Upper lobe of left lung (tissue), 6 donors: ENCODE measurements around the gene UBE2N. TPM values are rescaled to one million over a fixed set of nuclear protein-coding genes. Genes with fewer than 3 reads are reported as not detected.
"Not testable (repeated sequence)": the region's sequence is repeated elsewhere in the genome, so short reads cannot be mapped to it uniquely, and the experiment has no call there.

Source experiments
- ATAC-seq, 2 donors: fragments of 200-7000 bp; cut with Tn5 transposase; one replicate each; pipeline ENCODE4 v1.9.1; 2022; ENCODE audit warnings: mild to moderate bottlenecking in 2 of 2, moderate library complexity in 2 of 2; ENCODE audit not compliant: low FRiP score in 2 of 2
- DNase-seq, 2 donors: peaks; one replicate each; pipeline ENCODE4 v3.0.0-alpha.2; 2019 to 2020
- H3K27ac ChIP-seq, 4 donors: fragments of 200-600 bp; sonication (generic); one replicate each; pipeline ENCODE4 v1.5.1; 2016 to 2019
- H3K27me3 ChIP-seq, 4 donors: fragments of 200-600 bp; sonication (generic); one replicate each; pipeline ENCODE4 v1.5.1; 2017 to 2019
- H3K36me3 ChIP-seq, 4 donors: fragments of 200-600 bp; sonication (generic); one replicate each; pipeline ENCODE4 v1.5.1; 2016 to 2019
- H3K4me1 ChIP-seq, 4 donors: fragments of 200-600 bp; sonication (generic); one replicate each; pipeline ENCODE4 v1.5.1; 2018 to 2019
- H3K4me3 ChIP-seq, 4 donors: fragments of 200-600 bp; sonication (generic); one replicate each; pipeline ENCODE4 v1.5.1; 2017 to 2019; ENCODE audit warnings: mild to moderate bottlenecking in 2 of 4, moderate library complexity in 1 of 4
- H3K9me3 ChIP-seq, 4 donors: fragments of 200-600 bp; sonication (generic); one replicate each; pipeline ENCODE4 v1.5.1; 2018 to 2019
- CTCF ChIP-seq, 6 experiments: fragments of 450-650 bp in 4 of 6; fragments of 200-600 bp in 2 of 6; sonication (generic) in 2 of 6; IDR thresholded peaks; one replicate each; pipeline ENCODE4 v1.5.1; 2016 to 2019; ENCODE audit warnings: antibody characterized with exemption in 6 of 6
- EP300 ChIP-seq, 4 donors: sonication (generic); formaldehyde crosslinking; IDR thresholded peaks; one replicate each; pipeline ENCODE4 v1.5.1; 2017; ENCODE audit warnings: antibody characterized with exemption in 4 of 4, control low read depth in 2 of 4
- POLR2A ChIP-seq, 4 donors: fragments of 450-650 bp; IDR thresholded peaks; one replicate each; pipeline ENCODE4 v1.5.1; 2016 to 2017; ENCODE audit warnings: antibody characterized with exemption in 4 of 4, mild to moderate bottlenecking in 2 of 4
- POLR2AphosphoS5 ChIP-seq, 2 donors: sonication (generic); formaldehyde crosslinking; IDR thresholded peaks; one replicate each; pipeline ENCODE4 v1.5.1; 2017; ENCODE audit warnings: antibody characterized with exemption in 2 of 2
- WGBS, 2 donors: methylation state at CpG; one replicate each; pipeline ENCODE4 v1.1.5; 2017 to 2018; 5-methylcytosine and 5-hydroxymethylcytosine counted together
- total RNA-seq, 6 donors: library from RNA; depleted of rRNA in 4 of 6; stranded (reverse); fragments of >200 nt in 4 of 6; gene quantifications; one replicate each; pipeline versions ENCODE4 v1.1.0 to v1.2.1, GENCODE V29; 2016 to 2021
- donor health status: DM: no; HTN: no; CAD: no; lungs with moderate emphysema.
- donor health status: DM: no; HTN: yes; CAD: no; lungs with severe emphysema.

The UBE2N gene
- total RNA-seq, 6 donors from 2014 or later = 10.0 to 78.1 (median 46.3) TPM

GRCh38 chr12:93378998-93379325, 62.8 kb downstream of the UBE2N start:
- no peaks in the 10 kb centered on the region for H3K36me3 ChIP-seq
- H3K27ac ChIP-seq = peak overlapping the region; percentile 94 to 98 (median 96)
- DNase-seq (no peak), ATAC-seq (no peak)
- no peaks in the 10 kb centered on the region for H3K9me3 ChIP-seq
- WGBS, 2 donors = 0 to 1% methylated on average over 4 of the region's 4 CpGs
- H3K4me1 ChIP-seq = peaks cover 33 to 55% (median 46%) of the 10 kb centered on the region in 4 donors
- peak overlapping the region; percentile 81 to 95 (median 88) for H3K4me3 ChIP-seq
- H3K27me3 ChIP-seq = no peaks in the 10 kb centered on the region
- TF ChIP-seq CTCF (IDR thresholded peaks at IDR 0.05) = no peak
- no peak for TF ChIP-seq POLR2A (IDR thresholded peaks at IDR 0.05)
- no peak for TF ChIP-seq POLR2AphosphoS5 (IDR thresholded peaks at IDR 0.05)
- no peak for TF ChIP-seq EP300 (IDR thresholded peaks at IDR 0.05)

- Histone ChIP-seq H3K4me1 (peaks cover 33 to 52% (median 43%) of the 10 kb centered on the region in 4 donors), H3K4me3 (peak overlapping the region; percentile 81 to 95 (median 88)), H3K27ac (peak overlapping the region; percentile 94 to 98 (median 96))
- ATAC-seq (peak; percentile 43 to 59), DNase-seq (peak; percentile 59 to 90)
- H3K36me3 ChIP-seq, H3K9me3 ChIP-seq, H3K27me3 ChIP-seq: not testable (repeated sequence)
- WGBS, 2 donors = 0% methylated on average over 32 to 35 of the region's 64 CpGs
- TF ChIP-seq POLR2AphosphoS5 (IDR thresholded peaks at IDR 0.05) (peak; percentile 11 to 41), CTCF (IDR thresholded peaks at IDR 0.05) (peak in 2 of 6 experiments; percentile 3 to 10), POLR2A (IDR thresholded peaks at IDR 0.05) (peak in 1 of 4 donors; percentile 64)
Measured at GRCh38 chr12:93378196-93378997, 63.4 kb downstream of the UBE2N start.

- H3K9me3 ChIP-seq = no peaks in the 10 kb centered on the region
- H3K36me3 ChIP-seq = no peaks in the 10 kb centered on the region
- DNase-seq = peak; percentile 96 to 100
- WGBS, 2 donors = 9 to 17% methylated on average over 14 to 27 of the region's 79 CpGs
- TF ChIP-seq CTCF (IDR thresholded peaks at IDR 0.05) = peak in 1 of 6 experiments; percentile 17
- TF ChIP-seq POLR2A (IDR thresholded peaks at IDR 0.05) = peak in 3 of 4 donors; percentile 85 to 94 (median 91)
- TF ChIP-seq EP300 (IDR thresholded peaks at IDR 0.05) = peak in 1 of 4 donors; percentile 32
- peak; percentile 74 to 99 for TF ChIP-seq POLR2AphosphoS5 (IDR thresholded peaks at IDR 0.05)
- peaks cover 33 to 46% (median 40%) of the 10 kb centered on the region in 4 donors for H3K4me1 ChIP-seq
- H3K27me3 ChIP-seq = no peaks in the 10 kb centered on the region
- peak; percentile 95 to 97 for ATAC-seq
- peak within 1 kb of the TSS; percentile 94 to 98 (median 96) for H3K27ac ChIP-seq
- peak within 1 kb of the TSS; percentile 81 to 95 (median 88) for H3K4me3 ChIP-seq
Measured at GRCh38 chr12:93377252-93378195, 64.2 kb downstream of the UBE2N start, which contains the start of gene NUDT4. Gene NUDT4 (plus strand): TSS chr12:93377925. CDS start chr12:93378323, 398 bp downstream.

GRCh38 chr12:93376436-93377251, 65.1 kb downstream of the UBE2N start:
- no peaks in the 10 kb centered on the region for H3K36me3 ChIP-seq
- no peaks in the 10 kb centered on the region for H3K27me3 ChIP-seq
- DNase-seq (peak in 1 of 2 donors; percentile 68), ATAC-seq (peak; percentile 36 to 38)
- H3K9me3 ChIP-seq = no peaks in the 10 kb centered on the region
- no peak for TF ChIP-seq CTCF (IDR thresholded peaks at IDR 0.05)
- peak in 2 of 4 donors; percentile 45 to 46 for TF ChIP-seq POLR2A (IDR thresholded peaks at IDR 0.05)
- TF ChIP-seq POLR2AphosphoS5 (IDR thresholded peaks at IDR 0.05) = peak in 1 of 2 donors; percentile 36
- TF ChIP-seq EP300 (IDR thresholded peaks at IDR 0.05) = no peak
- peak overlapping the region in 3 of 4 donors; percentile 81 to 95 (median 87) for H3K4me3 ChIP-seq
- peaks cover 27 to 37% (median 33%) of the 10 kb centered on the region in 4 donors for H3K4me1 ChIP-seq
- H3K27ac ChIP-seq = peak overlapping the region; percentile 94 to 98 (median 96)
- WGBS, 2 donors = 50 to 73% methylated on average over 9 to 10 of the region's 10 CpGs
